Hepatocyte (in vitro differentiated cells): ENCODE results near the gene DCAF12. TPM values are rescaled to one million over a fixed set of nuclear protein-coding genes. Genes with fewer than 3 reads are reported as not detected.
"Not testable (repeated sequence)": the region's sequence is repeated elsewhere in the genome, so short reads cannot be mapped to it uniquely, and the experiment has no call there.

Experiments used
- DNase-seq: peaks from one replicate; pipeline ENCODE4 v3.0.0-alpha.2; 2016; ENCODE audit warnings: low spot score
- H2AFZ ChIP-seq: fragments of 200-600 bp; sonication (generic); 2 replicates; pipeline ENCODE4 v1.6.0; 2016; ENCODE audit warnings: antibody characterized with exemption, mild to moderate bottlenecking
- H3K27ac ChIP-seq: fragments of 200-600 bp; sonication (generic); 2 replicates; pipeline ENCODE4 v1.5.1; 2016; ENCODE audit warnings: mild to moderate bottlenecking
- H3K27me3 ChIP-seq: fragments of 200-600 bp; sonication (generic); 2 replicates; pipeline ENCODE4 v1.6.1; 2016
- H3K36me3 ChIP-seq: fragments of 200-600 bp; sonication (generic); replicated peaks from 2 replicates; pipeline ENCODE4 v1.5.1; 2016; ENCODE audit warnings: low read depth; ENCODE audit not compliant: insufficient read depth
- H3K4me1 ChIP-seq: fragments of 200-600 bp; sonication (generic); 2 replicates; pipeline ENCODE4 v1.5.1; 2016; ENCODE audit warnings: mild to moderate bottlenecking, moderate library complexity; ENCODE audit not compliant: insufficient read depth
- H3K4me2 ChIP-seq: fragments of 200-600 bp; sonication (generic); 2 replicates; pipeline ENCODE4 v1.6.0; 2016
- H3K4me3 ChIP-seq: fragments of 200-600 bp; sonication (generic); 2 replicates; pipeline ENCODE4 v1.5.1; 2016; ENCODE audit warnings: mild to moderate bottlenecking
- H3K79me2 ChIP-seq: fragments of 200-600 bp; sonication (generic); 2 replicates; pipeline ENCODE4 v1.6.0; 2017; ENCODE audit warnings: mild to moderate bottlenecking
- H3K9me2 ChIP-seq: fragments of 200-600 bp; sonication (generic); replicated peaks from 2 replicates; pipeline ENCODE4 v1.6.0; 2017; ENCODE audit warnings: mild to moderate bottlenecking; ENCODE audit not compliant: insufficient read depth
- H3K9me3 ChIP-seq: fragments of 200-600 bp; sonication (generic); 2 replicates; pipeline ENCODE4 v1.5.1; 2016; ENCODE audit warnings: low read depth, mild to moderate bottlenecking
- H4K20me1 ChIP-seq: fragments of 200-600 bp; sonication (generic); 2 replicates; pipeline ENCODE4 v1.6.0; 2016; ENCODE audit warnings: mild to moderate bottlenecking; ENCODE audit not compliant: insufficient read depth, poor library complexity, severe bottlenecking
- CTCF ChIP-seq: fragments of 200-600 bp; sonication (generic); IDR thresholded peaks from 2 replicates; pipeline ENCODE4 v1.5.1; 2016; ENCODE audit warnings: antibody characterized with exemption, mild to moderate bottlenecking; ENCODE audit not compliant: poor library complexity
- EZH2 ChIP-seq: fragments of 200-600 bp; sonication (generic); IDR thresholded peaks from 2 replicates; pipeline ENCODE4 v1.6.1; 2016; ENCODE audit warnings: antibody characterized with exemption, mild to moderate bottlenecking, borderline replicate concordance
- EZH2phosphoT487 ChIP-seq: fragments of 200-600 bp; sonication (generic); IDR thresholded peaks from one replicate; pipeline ENCODE4 v1.6.1; 2018; ENCODE audit warnings: antibody characterized with exemption, mild to moderate bottlenecking, low read depth, moderate library complexity; ENCODE audit not compliant: unreplicated experiment, severe bottlenecking
- WGBS: methylation state at CpG from one replicate; pipeline ENCODE4 v1.1.6; 2016; ENCODE audit warnings: low lambda C conversion rate; ENCODE audit errors: missing lambda C conversion rate; 5-methylcytosine and 5-hydroxymethylcytosine counted together
- polyA plus RNA-seq: library from polyadenylated mRNA; unstranded; fragments of >200 nt; fragmentation: Nextera tagmentation; extraction: Ambion mirVana; gene quantifications from 2 replicates; pipeline ENCODE4 v1.2.1, GENCODE V29; 2016
- total RNA-seq: library from RNA; depleted of rRNA; stranded (reverse); fragments of >200 nt; gene quantifications from 2 replicates; pipeline ENCODE4 v1.2.3, GENCODE V29; 2014

Gene DCAF12
- total and polyA plus RNA-seq, 2 experiments from 2014 or later, result 23.9 to 43.3 TPM

DNA sequence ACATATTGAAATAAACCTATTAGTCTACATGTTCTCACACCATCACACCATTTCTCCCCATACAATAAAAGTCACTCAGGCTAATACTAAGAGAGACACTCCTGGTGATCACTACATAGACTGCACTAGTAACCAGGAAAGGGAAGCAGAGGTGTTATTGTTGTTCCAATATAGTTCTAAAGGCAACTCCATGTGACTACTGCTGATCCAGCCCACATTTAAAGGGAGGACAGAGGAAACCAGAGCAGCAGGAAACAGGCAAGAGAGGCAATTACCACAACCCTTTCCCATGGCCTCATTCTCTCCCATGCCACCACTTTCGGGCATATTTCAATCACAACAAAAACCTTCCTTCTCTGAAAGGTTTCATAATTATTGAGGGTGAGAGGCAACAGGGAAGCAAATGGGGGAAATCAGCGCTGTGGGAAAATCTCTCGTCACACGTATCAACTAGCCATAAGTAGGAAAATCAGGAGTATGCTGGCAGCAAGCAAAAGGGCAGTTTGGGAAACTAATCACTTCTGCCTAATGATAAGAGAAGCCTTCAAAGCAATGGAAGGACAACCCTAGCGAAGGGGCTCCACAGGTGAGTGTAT is 79.6 kb downstream of the DCAF12 start:
- H3K27ac ChIP-seq, result peak overlapping the region; percentile 50

DNA sequence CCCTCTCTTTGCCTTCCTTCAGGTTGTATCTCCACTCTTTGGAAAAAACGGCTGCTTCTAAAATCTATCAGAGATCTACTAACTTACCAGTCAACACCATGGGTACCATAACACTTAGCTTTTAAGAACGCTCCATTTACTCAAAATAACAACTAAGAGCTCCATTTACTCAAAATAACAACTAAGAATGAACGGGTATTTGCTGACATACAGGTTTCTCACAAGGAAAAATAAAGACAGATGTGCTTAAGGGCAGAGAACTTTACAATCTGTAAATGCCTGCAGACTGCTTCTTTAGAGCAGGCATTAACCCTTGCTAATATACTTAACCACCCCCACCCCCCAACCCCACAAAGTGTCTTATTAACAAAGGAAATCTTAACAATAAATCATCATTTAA is 80.6 kb downstream of the DCAF12 start:
- Histone ChIP-seq H3K79me2 (peaks cover 76% of the 10 kb centered on the region), H3K4me3 (no peak overlapping the region), H3K4me2 (peak overlapping the region; percentile 80), H3K27ac (no peak overlapping the region), H3K9me3 (no peaks in the 10 kb centered on the region), H3K36me3 (no peaks in the 10 kb centered on the region), H2AFZ (no peak overlapping the region), H3K9me2 (no peaks in the 10 kb centered on the region), H4K20me1 (peaks cover 40% of the 10 kb centered on the region), H3K27me3 (no peaks in the 10 kb centered on the region), H3K4me1 (peaks cover 16% of the 10 kb centered on the region)
- no peak for DNase-seq
- 49% methylated on average over 3 of the region's 3 CpGs for WGBS
- no peak for TF ChIP-seq EZH2phosphoT487
- TF ChIP-seq CTCF, result no peak
- TF ChIP-seq EZH2, result no peak

More for the DNA sequence above, 79.6 kb downstream of the DCAF12 start:
- peak overlapping the region; percentile 42 for H3K4me3 ChIP-seq
- WGBS, result 58% methylated on average over 5 of the region's 5 CpGs
- no peaks in the 10 kb centered on the region for H3K36me3 ChIP-seq
- H3K79me2 ChIP-seq, result peaks cover 66% of the 10 kb centered on the region
- H2AFZ ChIP-seq, result no peak overlapping the region
- H3K9me3 ChIP-seq, result no peaks in the 10 kb centered on the region
- peak; percentile 27 for DNase-seq
- peak overlapping the region; percentile 80 for H3K4me2 ChIP-seq
- H3K27me3 ChIP-seq, result no peaks in the 10 kb centered on the region
- H3K9me2 ChIP-seq, result no peaks in the 10 kb centered on the region
- H4K20me1 ChIP-seq, result peaks cover 36% of the 10 kb centered on the region
- TF ChIP-seq EZH2phosphoT487 (no peak), CTCF (no peak), EZH2 (no peak)
- H3K4me1 ChIP-seq, result peaks cover 16% of the 10 kb centered on the region

GRCh38 chr9:34042074-34042473 is 84.4 kb downstream of the DCAF12 start:
- 94% methylated on average over 10 of the region's 10 CpGs for WGBS

GRCh38 chr9:34038851-34039250 is 87.6 kb downstream of the DCAF12 start:
- H3K4me1 ChIP-seq, H3K9me2 ChIP-seq, H2AFZ ChIP-seq, DNase-seq, H3K4me3 ChIP-seq, H3K36me3 ChIP-seq, H3K27ac ChIP-seq, H3K4me2 ChIP-seq, H3K27me3 ChIP-seq, H3K9me3 ChIP-seq: not testable (repeated sequence)
- H3K79me2 ChIP-seq, result peaks cover 91% of the 10 kb centered on the region
- WGBS, result 100% methylated on average over 11 of the region's 37 CpGs
- H4K20me1 ChIP-seq, result peaks cover 17% of the 10 kb centered on the region

More at GRCh38 chr9:34042074-34042473, 84.4 kb downstream of the DCAF12 start:
- H3K4me3 ChIP-seq, H2AFZ ChIP-seq, H3K4me2 ChIP-seq, H3K27ac ChIP-seq, H3K27me3 ChIP-seq, H3K36me3 ChIP-seq, H3K4me1 ChIP-seq, H3K9me3 ChIP-seq, DNase-seq, H3K9me2 ChIP-seq: not testable (repeated sequence)
- H4K20me1 ChIP-seq, result peaks cover 39% of the 10 kb centered on the region
- peaks cover 91% of the 10 kb centered on the region for H3K79me2 ChIP-seq
